HUES48 (cell line): ENCODE results near the gene KIT.
"Not testable (repeated sequence)": the region's sequence is repeated elsewhere in the genome, so short reads cannot be mapped to it uniquely, and the experiment has no call there.

ENCODE experiments used
- H3K27ac ChIP-seq: one replicate; pipeline ENCODE4 v1.7.0; 2013; ENCODE audit warnings: low read depth, low read length, inconsistent platforms
- H3K27me3 ChIP-seq: 2 replicates; pipeline ENCODE4 v1.6.1; 2013; ENCODE audit warnings: mild to moderate bottlenecking, low read length; ENCODE audit not compliant: control insufficient read depth, insufficient read depth
- H3K36me3 ChIP-seq: 2 replicates; pipeline ENCODE4 v1.6.1; 2013; ENCODE audit warnings: low read length; ENCODE audit not compliant: control insufficient read depth, insufficient read depth
- H3K4me1 ChIP-seq: 2 replicates; pipeline ENCODE4 v1.6.1; 2013; ENCODE audit warnings: mild to moderate bottlenecking, low read length; ENCODE audit not compliant: control insufficient read depth, insufficient read depth
- H3K4me3 ChIP-seq: 2 replicates; pipeline ENCODE4 v1.5.1; 2013; ENCODE audit warnings: mild to moderate bottlenecking, low read depth, low read length
- H3K9ac ChIP-seq: 2 replicates; pipeline ENCODE4 v1.6.1; 2013; ENCODE audit warnings: mild to moderate bottlenecking, low read depth, low read length, moderate library complexity
- H3K9me3 ChIP-seq: 2 replicates; pipeline ENCODE4 v1.6.1; 2013; ENCODE audit warnings: low read length; ENCODE audit not compliant: control insufficient read depth, insufficient read depth

KIT gene

GRCh38 chr4:54657551-54658251 lies at the start of gene KIT:
KIT (plus strand) TSS chr4:54657957; CDS start chr4:54658015, 58 bp downstream.
- Histone ChIP-seq H3K4me3 (peak within 1 kb of the TSS; percentile 74), H3K36me3 (no peaks in the 10 kb centered on the region), H3K27me3 (peaks cover 54% of the 10 kb centered on the region), H3K4me1 (peaks cover 23% of the 10 kb centered on the region), H3K9ac (peak within 1 kb of the TSS; percentile 77), H3K27ac (peak within 1 kb of the TSS; percentile 26), H3K9me3 (no peaks in the 10 kb centered on the region)

GRCh38 chr4:54609310-54609709 lies 48.4 kb upstream of the KIT start:
- Histone ChIP-seq H3K9ac (no peak overlapping the region), H3K27ac (no peak overlapping the region), H3K4me1 (no peaks in the 10 kb centered on the region), H3K9me3 (no peaks in the 10 kb centered on the region), H3K36me3 (no peaks in the 10 kb centered on the region), H3K27me3 (no peaks in the 10 kb centered on the region), H3K4me3 (no peak overlapping the region)

- no peak overlapping the region for H3K27ac ChIP-seq
- no peak overlapping the region for H3K4me3 ChIP-seq
- no peaks in the 10 kb centered on the region for H3K9me3 ChIP-seq
- no peaks in the 10 kb centered on the region for H3K4me1 ChIP-seq
- H3K9ac ChIP-seq = no peak overlapping the region
- H3K36me3 ChIP-seq = no peaks in the 10 kb centered on the region
- H3K27me3 ChIP-seq = no peaks in the 10 kb centered on the region
These were observed 43.6 kb upstream of the KIT start for GRCh38 chr4:54614149-54614548.

- peaks cover 5% of the 10 kb centered on the region; the same call in 1 of the 2 replicates for H3K4me1 ChIP-seq
- H3K4me3 ChIP-seq = no peak overlapping the region
- no peaks in the 10 kb centered on the region for H3K27me3 ChIP-seq
These were observed 37.0 kb upstream of the KIT start for GRCh38 chr4:54620773-54621172.

GRCh38 chr4:54625391-54625790 lies 32.4 kb upstream of the KIT start:
- no peak overlapping the region for H3K4me3 ChIP-seq
- H3K9ac ChIP-seq = no peak overlapping the region
- no peaks in the 10 kb centered on the region for H3K9me3 ChIP-seq
- H3K27me3 ChIP-seq = no peaks in the 10 kb centered on the region
- no peak overlapping the region for H3K27ac ChIP-seq
- no peaks in the 10 kb centered on the region for H3K36me3 ChIP-seq
- H3K4me1 ChIP-seq = peaks cover 9% of the 10 kb centered on the region; the same call in 1 of the 2 replicates

More at GRCh38 chr4:54620773-54621172, 37.0 kb upstream of the KIT start:
- no peaks in the 10 kb centered on the region for H3K9me3 ChIP-seq
- H3K36me3 ChIP-seq = no peaks in the 10 kb centered on the region
- H3K9ac ChIP-seq = no peak overlapping the region
- H3K27ac ChIP-seq = no peak overlapping the region

- H3K27ac ChIP-seq = no peak overlapping the region
- H3K27me3 ChIP-seq = no peaks in the 10 kb centered on the region
- H3K9ac ChIP-seq = no peak overlapping the region
- H3K36me3 ChIP-seq = no peaks in the 10 kb centered on the region
- peaks cover 9% of the 10 kb centered on the region; the same call in 1 of the 2 replicates for H3K4me1 ChIP-seq
- H3K9me3 ChIP-seq = no peaks in the 10 kb centered on the region
- H3K4me3 ChIP-seq = no peak overlapping the region
These were observed 31.6 kb upstream of the KIT start for GRCh38 chr4:54626113-54626512.

GRCh38 chr4:54632537-54632936 lies 25.2 kb upstream of the KIT start:
- Histone ChIP-seq H3K27me3 (no peaks in the 10 kb centered on the region), H3K36me3 (no peaks in the 10 kb centered on the region), H3K4me3 (no peak overlapping the region), H3K27ac (no peak overlapping the region), H3K9me3 (no peaks in the 10 kb centered on the region), H3K9ac (no peak overlapping the region), H3K4me1 (peaks cover 6% of the 10 kb centered on the region; the same call in 1 of the 2 replicates)

- not testable (repeated sequence) for H3K4me3 ChIP-seq, H3K9ac ChIP-seq, H3K4me1 ChIP-seq, H3K27me3 ChIP-seq, H3K9me3 ChIP-seq, H3K36me3 ChIP-seq, H3K27ac ChIP-seq
These were observed 24.5 kb upstream of the KIT start for GRCh38 chr4:54633102-54633740.

- Histone ChIP-seq H3K9ac (no peak overlapping the region), H3K36me3 (no peaks in the 10 kb centered on the region), H3K4me1 (peaks cover 13% of the 10 kb centered on the region), H3K27ac (no peak overlapping the region), H3K27me3 (no peaks in the 10 kb centered on the region), H3K4me3 (no peak overlapping the region), H3K9me3 (no peaks in the 10 kb centered on the region)
These were observed 22.4 kb upstream of the KIT start for GRCh38 chr4:54635318-54635717.

- Histone ChIP-seq H3K36me3 (no peaks in the 10 kb centered on the region), H3K4me1 (peaks cover 13% of the 10 kb centered on the region), H3K27ac (no peak overlapping the region), H3K27me3 (no peaks in the 10 kb centered on the region), H3K9ac (no peak overlapping the region), H3K4me3 (no peak overlapping the region), H3K9me3 (no peaks in the 10 kb centered on the region)
These were observed 20.4 kb upstream of the KIT start for GRCh38 chr4:54637325-54637724.

GRCh38 chr4:54641101-54641500 lies 16.7 kb upstream of the KIT start:
- not testable (repeated sequence) for H3K27me3 ChIP-seq, H3K9ac ChIP-seq, H3K36me3 ChIP-seq, H3K9me3 ChIP-seq, H3K4me3 ChIP-seq, H3K27ac ChIP-seq
- peaks cover 13% of the 10 kb centered on the region for H3K4me1 ChIP-seq
